H9 (cell line): Measurements from ENCODE around the gene TPGS1. TPM values are rescaled to one million over a fixed set of nuclear protein-coding genes. Genes with fewer than 3 reads are reported as not detected.

Source experiments
- DNase-seq: peaks from one replicate; pipeline ENCODE4 v3.0.0-alpha.2; 2017
- H2AFZ ChIP-seq: one replicate; pipeline ENCODE4 v1.6.1; 2013; ENCODE audit warnings: mild to moderate bottlenecking, low read length, control low read depth, moderate library complexity
- H2AK5ac ChIP-seq: 2 replicates; pipeline ENCODE4 v1.6.1; 2013; ENCODE audit warnings: low read length, control low read depth, mixed read lengths; ENCODE audit not compliant: insufficient read length
- H2BK120ac ChIP-seq: one replicate; pipeline ENCODE4 v1.6.1; 2013; ENCODE audit warnings: low read depth, mild to moderate bottlenecking, low read length, control low read depth, inconsistent platforms; ENCODE audit not compliant: poor library complexity, severe bottlenecking
- H2BK12ac ChIP-seq: 2 replicates; pipeline ENCODE4 v1.6.1; 2013; ENCODE audit warnings: low read length, control low read depth, mixed read lengths, low read depth; ENCODE audit not compliant: insufficient read length
- H2BK15ac ChIP-seq: 2 replicates; pipeline ENCODE4 v1.6.1; 2013; ENCODE audit warnings: low read depth, low read length, control low read depth
- H2BK20ac ChIP-seq: one replicate; pipeline ENCODE4 v1.6.1; 2013; ENCODE audit warnings: low read depth, mild to moderate bottlenecking, low read length, control low read depth, inconsistent platforms; ENCODE audit not compliant: poor library complexity, severe bottlenecking
- H2BK5ac ChIP-seq: 2 replicates; pipeline ENCODE4 v1.6.1; 2013; ENCODE audit warnings: low read length, control low read depth, mixed read lengths; ENCODE audit not compliant: insufficient read length
- H3K14ac ChIP-seq: 2 replicates; pipeline ENCODE4 v1.6.1; 2013; ENCODE audit warnings: low read length, control low read depth; ENCODE audit not compliant: insufficient read depth
- H3K18ac ChIP-seq: 2 replicates; pipeline ENCODE4 v1.6.1; 2013; ENCODE audit warnings: low read depth, mild to moderate bottlenecking, mixed read lengths, low read length, control low read depth; ENCODE audit not compliant: insufficient read length
- H3K23ac ChIP-seq: 2 replicates; pipeline ENCODE4 v1.6.1; 2013; ENCODE audit warnings: low read length, control low read depth, mixed read lengths, low read depth; ENCODE audit not compliant: insufficient read length
- H3K23me2 ChIP-seq: 2 replicates; pipeline ENCODE4 v1.6.1; 2013; ENCODE audit warnings: low read depth, mild to moderate bottlenecking, mixed read lengths, low read length, control low read depth; ENCODE audit not compliant: insufficient read length, poor library complexity, severe bottlenecking
- H3K27ac ChIP-seq: 2 replicates; pipeline ENCODE4 v1.5.1; 2013; ENCODE audit warnings: low read length, control low read depth, mixed read lengths, low read depth; ENCODE audit not compliant: insufficient read length
- H3K27me3 ChIP-seq: 2 replicates; pipeline ENCODE4 v1.6.1; 2013; ENCODE audit warnings: low read length, control low read depth, inconsistent platforms; ENCODE audit not compliant: insufficient read depth
- H3K4ac ChIP-seq: 2 replicates; pipeline ENCODE4 v1.6.1; 2013; ENCODE audit warnings: low read depth, mild to moderate bottlenecking, control low read depth, inconsistent platforms, low read length, moderate library complexity
- H3K4me1 ChIP-seq: 2 replicates; pipeline ENCODE4 v1.6.1; 2013; ENCODE audit warnings: low read length, control low read depth, inconsistent platforms; ENCODE audit not compliant: insufficient read depth
- H3K4me2 ChIP-seq: 2 replicates; pipeline ENCODE4 v1.6.1; 2013; ENCODE audit warnings: low read length, control low read depth, mixed read lengths; ENCODE audit not compliant: insufficient read length, insufficient read depth
- H3K56ac ChIP-seq: 2 replicates; pipeline ENCODE4 v1.6.1; 2013; ENCODE audit warnings: low read depth, mild to moderate bottlenecking, mixed read lengths, low read length, control low read depth; ENCODE audit not compliant: insufficient read length
- H3K79me1 ChIP-seq: 2 replicates; pipeline ENCODE4 v1.6.1; 2013; ENCODE audit warnings: low read depth, mild to moderate bottlenecking, moderate library complexity, low read length, control low read depth, inconsistent platforms; ENCODE audit not compliant: insufficient read depth, poor library complexity, severe bottlenecking
- H3K79me2 ChIP-seq: 2 replicates; pipeline ENCODE4 v1.6.1; 2013; ENCODE audit warnings: low read length, control low read depth, inconsistent platforms; ENCODE audit not compliant: insufficient read depth
- H3K9ac ChIP-seq: 2 replicates; pipeline ENCODE4 v1.6.1; 2013; ENCODE audit warnings: low read length, control low read depth, mixed read lengths; ENCODE audit not compliant: insufficient read length; ENCODE audit errors: extremely low read depth
- H3K9me3 ChIP-seq: one replicate; pipeline ENCODE4 v1.6.1; 2013; ENCODE audit warnings: low read depth, low read length, inconsistent platforms; ENCODE audit not compliant: control insufficient read depth
- H3T11ph ChIP-seq: one replicate; pipeline ENCODE4 v1.6.1; 2013; ENCODE audit warnings: mild to moderate bottlenecking, low read length, control low read depth, inconsistent platforms
- H4K20me1 ChIP-seq: one replicate; pipeline ENCODE4 v1.6.1; 2013; ENCODE audit not compliant: control insufficient read depth, insufficient read length, insufficient read depth
- H4K5ac ChIP-seq: 2 replicates; pipeline ENCODE4 v1.6.1; 2013; ENCODE audit warnings: low read depth, mild to moderate bottlenecking, mixed read lengths, low read length, control low read depth; ENCODE audit not compliant: insufficient read length
- H4K8ac ChIP-seq: replicated peaks from 2 replicates; pipeline ENCODE4 v1.6.1; 2013; ENCODE audit warnings: low read length, control low read depth, mixed read lengths, low read depth; ENCODE audit not compliant: insufficient read length
- H4K91ac ChIP-seq: 2 replicates; pipeline ENCODE4 v1.6.1; 2013; ENCODE audit warnings: low read depth, mild to moderate bottlenecking, moderate library complexity, mixed read lengths, low read length, control low read depth; ENCODE audit not compliant: insufficient read length
- H3K27ac Mint-ChIP-seq, 3 experiments: 2 replicates in 2 of 3; 3 replicates in 1 of 3; pipeline ENCODE4 v1.8.0; 2020 to 2021; ENCODE audit warnings: mixed read lengths in 3 of 3, mild to moderate bottlenecking in 1 of 3, moderate library complexity in 1 of 3
- H3K27me3 Mint-ChIP-seq: 2 replicates; pipeline ENCODE4 v1.8.0; 2021; ENCODE audit warnings: low read depth, mild to moderate bottlenecking, moderate library complexity, mixed read lengths
- H3K36me3 Mint-ChIP-seq, 3 experiments: 2 replicates in 2 of 3; 3 replicates in 1 of 3; pipeline ENCODE4 v1.8.0; 2020 to 2021; ENCODE audit warnings: low read depth in 3 of 3, mixed read lengths in 3 of 3; ENCODE audit not compliant: insufficient read depth in 1 of 3
- H3K4me1 Mint-ChIP-seq, 2 experiments: 2 replicates each; pipeline ENCODE4 v1.8.0; 2020; ENCODE audit warnings: mixed read lengths in 2 of 2
- H3K4me3 Mint-ChIP-seq, 2 experiments: 2 replicates in 1 of 2; 3 replicates in 1 of 2; pipeline ENCODE4 v1.8.0; 2020 to 2021; ENCODE audit warnings: mild to moderate bottlenecking in 2 of 2, mixed read lengths in 2 of 2, moderate library complexity in 1 of 2
- H3K9me3 Mint-ChIP-seq, 2 experiments: 2 replicates in 1 of 2; 3 replicates in 1 of 2; pipeline ENCODE4 v1.8.0; 2020; ENCODE audit warnings: mild to moderate bottlenecking in 2 of 2, mixed read lengths in 2 of 2, moderate library complexity in 1 of 2
- WGBS: extraction: QIAGEN DNeasy Blood & Tissue Kit; methylation state at CpG from one replicate; pipeline ENCODE4 v1.1.7; 2013; ENCODE audit warnings: missing lambda C conversion rate, low lambda C conversion rate, mixed read lengths; ENCODE audit not compliant: insufficient read length; ENCODE audit errors: extremely low coverage; 5-methylcytosine and 5-hydroxymethylcytosine counted together
- total RNA-seq: library from RNA; stranded (reverse); gene quantifications from 2 replicates; pipeline ENCODE4 v1.2.1, GENCODE V29; 2021
- TF ChIP-seq, protein P1 (sequence below): fragments of 200-600 bp; sonication (generic); conservative IDR thresholded peaks from 3 replicates; pipeline ENCODE4 v1.8.0; 2021; ENCODE audit warnings: antibody characterized with exemption, mild to moderate bottlenecking

The TPGS1 gene
- total RNA-seq, 1 experiment from 2014 or later = 7.4 TPM

DNA sequence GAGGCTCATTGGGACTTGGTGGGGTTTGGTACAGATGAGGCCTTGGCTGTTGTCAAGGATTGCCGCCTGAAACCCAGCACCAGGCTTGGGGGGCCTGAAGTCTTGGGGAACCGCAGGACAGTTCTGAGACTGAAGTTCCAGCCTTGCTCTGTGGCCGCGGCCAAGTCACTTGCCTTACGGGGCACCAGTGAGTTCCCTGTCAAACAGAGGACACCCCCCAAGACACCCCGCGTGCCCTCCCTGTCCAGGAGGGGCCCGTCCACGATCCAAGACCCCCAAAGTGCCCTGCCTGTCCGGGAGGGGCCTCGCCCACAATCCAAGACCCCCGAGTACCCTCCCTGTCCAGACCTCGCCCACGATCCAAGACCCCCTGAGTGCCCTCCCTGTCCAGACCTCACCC, 26.8 kb downstream of the TPGS1 start:
- Histone ChIP-seq H3K18ac (no peak overlapping the region), H3K4me2 (no peak overlapping the region), H3K23ac (no peak overlapping the region), H2BK20ac (no peak overlapping the region), H3K79me2 (peaks cover 13% of the 10 kb centered on the region; the same call in 1 of the 2 replicates), H3K4me1 (no peaks in the 10 kb centered on the region), H2AFZ (no peak overlapping the region), H2BK120ac (no peak overlapping the region), H4K8ac (no peak overlapping the region), H2BK15ac (no peak overlapping the region), H4K91ac (no peak overlapping the region), H3K4ac (no peak overlapping the region), H2BK12ac (no peak overlapping the region), H3K23me2 (peaks cover 6% of the 10 kb centered on the region), H2AK5ac (no peak overlapping the region), H3K27ac (no peak overlapping the region), H3K27me3 (no peaks in the 10 kb centered on the region), H4K20me1 (peaks cover 4% of the 10 kb centered on the region), H3K79me1 (peaks cover 8% of the 10 kb centered on the region), H3K9me3 (no peaks in the 10 kb centered on the region), H3T11ph (no peak overlapping the region), H3K9ac (no peak overlapping the region), H4K5ac (no peak overlapping the region), H3K14ac (no peak overlapping the region), H2BK5ac (no peak overlapping the region), H3K56ac (no peak overlapping the region)
- no peaks in the 10 kb centered on the region for H3K27me3 Mint-ChIP-seq
- TF ChIP-seq, protein P1, sequence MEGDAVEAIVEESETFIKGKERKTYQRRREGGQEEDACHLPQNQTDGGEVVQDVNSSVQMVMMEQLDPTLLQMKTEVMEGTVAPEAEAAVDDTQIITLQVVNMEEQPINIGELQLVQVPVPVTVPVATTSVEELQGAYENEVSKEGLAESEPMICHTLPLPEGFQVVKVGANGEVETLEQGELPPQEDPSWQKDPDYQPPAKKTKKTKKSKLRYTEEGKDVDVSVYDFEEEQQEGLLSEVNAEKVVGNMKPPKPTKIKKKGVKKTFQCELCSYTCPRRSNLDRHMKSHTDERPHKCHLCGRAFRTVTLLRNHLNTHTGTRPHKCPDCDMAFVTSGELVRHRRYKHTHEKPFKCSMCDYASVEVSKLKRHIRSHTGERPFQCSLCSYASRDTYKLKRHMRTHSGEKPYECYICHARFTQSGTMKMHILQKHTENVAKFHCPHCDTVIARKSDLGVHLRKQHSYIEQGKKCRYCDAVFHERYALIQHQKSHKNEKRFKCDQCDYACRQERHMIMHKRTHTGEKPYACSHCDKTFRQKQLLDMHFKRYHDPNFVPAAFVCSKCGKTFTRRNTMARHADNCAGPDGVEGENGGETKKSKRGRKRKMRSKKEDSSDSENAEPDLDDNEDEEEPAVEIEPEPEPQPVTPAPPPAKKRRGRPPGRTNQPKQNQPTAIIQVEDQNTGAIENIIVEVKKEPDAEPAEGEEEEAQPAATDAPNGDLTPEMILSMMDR = no peak
- no CpG with 5 or more reads among the region's 14 CpGs for WGBS
- H3K9me3 Mint-ChIP-seq = no peaks in the 10 kb centered on the region
- no peak for DNase-seq
- H3K4me1 Mint-ChIP-seq = peaks cover 5 to 14% of the 10 kb centered on the region in 2 experiments
- H3K4me3 Mint-ChIP-seq = peak overlapping the region in 1 of 2 experiments; percentile 84; a peak in 2 of 5 replicates
- H3K27ac Mint-ChIP-seq = no peak overlapping the region
- H3K36me3 Mint-ChIP-seq = peaks cover 13 to 26% (median 21%) of the 10 kb centered on the region in 3 experiments
